PC-3 (cell line): Measurements from ENCODE around the gene NCBP3. TPM values are rescaled to one million over a fixed set of nuclear protein-coding genes. Genes with fewer than 3 reads are reported as not detected.

ENCODE experiments used
- ATAC-seq: fragments of 200-7000 bp; cut with Tn5 transposase; 2 replicates; pipeline ENCODE4 v1.9.1; 2020; ENCODE audit warnings: mild to moderate bottlenecking, moderate library complexity
- BruUV-seq: library from RNA; stranded (reverse); fragments of 400-500 nt; replicated peaks from 2 replicates; lab custom pipeline; 2021; lab: Mats Ljungman, UMichigan
- CTCF ChIA-PET: fragments of 300-600 bp; sonication (Branson Sonifier 250); formaldehyde crosslinking; loops from one replicate; lab custom pipeline; 2022; ENCODE audit warnings: antibody characterized with exemption; lab: Charles Lee
- POLR2A ChIA-PET: fragments of 300-600 bp; sonication (Branson Sonifier 250); formaldehyde crosslinking; loops from one replicate; lab custom pipeline; 2022; ENCODE audit warnings: antibody characterized with exemption; ENCODE audit not compliant: unreplicated experiment; lab: Charles Lee
- DNase-seq: peaks from one replicate; pipeline ENCODE4 v3.0.0-alpha.2; 2015
- H2AFZ ChIP-seq: fragments of 300-600 bp; sonication (generic); 2 replicates; pipeline ENCODE4 v1.6.0; 2016; ENCODE audit warnings: antibody characterized with exemption, low read length
- H3F3A ChIP-seq: fragments of 300-600 bp; sonication (generic); one replicate; pipeline ENCODE4 v1.6.0; 2017; ENCODE audit warnings: antibody characterized with exemption, low read length, control low read depth, mild to moderate bottlenecking; ENCODE audit not compliant: unreplicated experiment
- H3K27ac ChIP-seq: fragments of 300-600 bp; sonication (generic); 2 replicates; pipeline ENCODE4 v1.5.1; 2016; ENCODE audit warnings: mild to moderate bottlenecking, low read length
- H3K27me3 ChIP-seq: fragments of 300-600 bp; sonication (generic); 2 replicates; pipeline ENCODE4 v1.6.1; 2016; ENCODE audit warnings: low read length, mixed read lengths
- H3K36me3 ChIP-seq: fragments of 300-600 bp; sonication (generic); 2 replicates; pipeline ENCODE4 v1.6.1; 2016; ENCODE audit warnings: low read depth, mixed run types, low read length, mixed read lengths
- H3K4me1 ChIP-seq: fragments of 300-600 bp; sonication (generic); 2 replicates; pipeline ENCODE4 v1.5.1; 2016; ENCODE audit warnings: low read length; ENCODE audit not compliant: insufficient read depth
- H3K4me2 ChIP-seq: fragments of 300-600 bp; sonication (generic); 2 replicates; pipeline ENCODE4 v1.6.0; 2016; ENCODE audit warnings: low read length
- H3K4me3 ChIP-seq: fragments of 300-600 bp; sonication (generic); 2 replicates; pipeline ENCODE4 v1.5.1; 2016; ENCODE audit warnings: mild to moderate bottlenecking, low read length, mixed read lengths
- H3K79me2 ChIP-seq: fragments of 300-600 bp; sonication (generic); 2 replicates; pipeline ENCODE4 v1.6.1; 2017; ENCODE audit warnings: low read length, mixed read lengths
- H3K9ac ChIP-seq: fragments of 300-600 bp; sonication (generic); 2 replicates; pipeline ENCODE4 v1.6.0; 2016; ENCODE audit warnings: mild to moderate bottlenecking, low read length
- H3K9me2 ChIP-seq: fragments of 300-600 bp; sonication (generic); replicated peaks from 2 replicates; pipeline ENCODE4 v1.6.1; 2016; ENCODE audit warnings: mixed run types, low read length, mixed read lengths
- H3K9me3 ChIP-seq: fragments of 300-600 bp; sonication (generic); 2 replicates; pipeline ENCODE4 v1.6.1; 2016; ENCODE audit warnings: low read length, mixed read lengths
- H4K20me1 ChIP-seq: fragments of 300-600 bp; sonication (generic); 2 replicates; pipeline ENCODE4 v1.6.1; 2016; ENCODE audit warnings: low read length, mixed read lengths
- EZH2 ChIP-seq: fragments of 300-600 bp; sonication (generic); IDR thresholded peaks from one replicate; pipeline ENCODE4 v1.6.1; 2017; ENCODE audit warnings: antibody characterized with exemption, mild to moderate bottlenecking, low read length; ENCODE audit not compliant: unreplicated experiment
- EZH2phosphoT487 ChIP-seq: fragments of 300-600 bp; sonication (generic); IDR thresholded peaks from 2 replicates; pipeline ENCODE4 v1.6.1; 2018; ENCODE audit warnings: mild to moderate bottlenecking, antibody characterized with exemption, low read length, borderline replicate concordance
- intact Hi-C: fragments of 100-400 bp; cut with micrococcal nuclease; formaldehyde crosslinking; loops from 2 replicates; pipeline ENCODE4 v1.9.0; 2023
- total RNA-seq: library from RNA; depleted of rRNA; stranded (reverse); fragments of >200 nt; gene quantifications from 2 replicates; pipeline ENCODE4 v1.2.3, GENCODE V29; 2014
- TF ChIP-seq, protein P1 (sequence below): fragments of 300-600 bp; sonication (generic); conservative IDR thresholded peaks from 2 replicates; pipeline ENCODE4 v1.5.1; 2017; ENCODE audit warnings: antibody characterized with exemption, low read depth, mild to moderate bottlenecking, low read length

Gene NCBP3
- total RNA-seq, 1 experiment from 2014 or later = 21.0 TPM

DNA sequence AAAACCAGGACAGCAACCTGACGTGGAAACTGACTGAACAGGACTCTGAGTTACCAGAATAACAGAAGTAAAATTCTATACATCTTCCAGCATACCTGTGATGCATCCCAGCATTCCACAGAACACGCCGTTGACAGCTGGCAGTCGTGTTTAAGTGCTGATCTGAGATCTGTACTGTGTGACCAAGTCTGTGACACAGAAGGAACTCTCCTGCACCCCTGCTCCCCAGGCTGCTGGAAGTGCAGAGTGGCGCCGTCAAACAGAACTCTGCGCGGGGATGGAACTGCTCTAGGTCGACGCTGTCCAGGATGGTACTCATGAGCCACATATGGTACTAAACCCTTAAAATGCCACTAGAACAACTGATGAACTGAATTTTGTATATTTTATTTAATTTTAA is 44.3 kb downstream of the NCBP3 start:
- H3K9me2 ChIP-seq = no peaks in the 10 kb centered on the region
- no peak for DNase-seq
- H3K79me2 ChIP-seq = no peaks in the 10 kb centered on the region
- ChIA-PET CTCF (no interaction called here), POLR2A (no interaction called here)
- no peak overlapping the region for H3K9ac ChIP-seq
- peaks cover 3% of the 10 kb centered on the region for H3F3A ChIP-seq
- peak overlapping the region; percentile 89 for H3K27ac ChIP-seq
- H3K4me1 ChIP-seq = peaks cover 31% of the 10 kb centered on the region
- BruUV-seq = no TSS peak
- H4K20me1 ChIP-seq = no peaks in the 10 kb centered on the region
- H3K4me2 ChIP-seq = peak overlapping the region; percentile 53; the same call in 1 of the 2 replicates
- H3K9me3 ChIP-seq = no peaks in the 10 kb centered on the region
- intact Hi-C loops = loop anchor here (1.0 to 2.0 kb wide), 2 partner anchors 10 to 65 kb away; no protein-coding TSS in a partner anchor
- no peaks in the 10 kb centered on the region for H3K36me3 ChIP-seq
- no peak overlapping the region for H2AFZ ChIP-seq
- no peak for ATAC-seq
- TF ChIP-seq EZH2phosphoT487 (no peak), EZH2 (no peak)
- TF ChIP-seq, protein P1, sequence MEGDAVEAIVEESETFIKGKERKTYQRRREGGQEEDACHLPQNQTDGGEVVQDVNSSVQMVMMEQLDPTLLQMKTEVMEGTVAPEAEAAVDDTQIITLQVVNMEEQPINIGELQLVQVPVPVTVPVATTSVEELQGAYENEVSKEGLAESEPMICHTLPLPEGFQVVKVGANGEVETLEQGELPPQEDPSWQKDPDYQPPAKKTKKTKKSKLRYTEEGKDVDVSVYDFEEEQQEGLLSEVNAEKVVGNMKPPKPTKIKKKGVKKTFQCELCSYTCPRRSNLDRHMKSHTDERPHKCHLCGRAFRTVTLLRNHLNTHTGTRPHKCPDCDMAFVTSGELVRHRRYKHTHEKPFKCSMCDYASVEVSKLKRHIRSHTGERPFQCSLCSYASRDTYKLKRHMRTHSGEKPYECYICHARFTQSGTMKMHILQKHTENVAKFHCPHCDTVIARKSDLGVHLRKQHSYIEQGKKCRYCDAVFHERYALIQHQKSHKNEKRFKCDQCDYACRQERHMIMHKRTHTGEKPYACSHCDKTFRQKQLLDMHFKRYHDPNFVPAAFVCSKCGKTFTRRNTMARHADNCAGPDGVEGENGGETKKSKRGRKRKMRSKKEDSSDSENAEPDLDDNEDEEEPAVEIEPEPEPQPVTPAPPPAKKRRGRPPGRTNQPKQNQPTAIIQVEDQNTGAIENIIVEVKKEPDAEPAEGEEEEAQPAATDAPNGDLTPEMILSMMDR = no peak
- no peak overlapping the region for H3K4me3 ChIP-seq
- H3K27me3 ChIP-seq = no peaks in the 10 kb centered on the region

DNA sequence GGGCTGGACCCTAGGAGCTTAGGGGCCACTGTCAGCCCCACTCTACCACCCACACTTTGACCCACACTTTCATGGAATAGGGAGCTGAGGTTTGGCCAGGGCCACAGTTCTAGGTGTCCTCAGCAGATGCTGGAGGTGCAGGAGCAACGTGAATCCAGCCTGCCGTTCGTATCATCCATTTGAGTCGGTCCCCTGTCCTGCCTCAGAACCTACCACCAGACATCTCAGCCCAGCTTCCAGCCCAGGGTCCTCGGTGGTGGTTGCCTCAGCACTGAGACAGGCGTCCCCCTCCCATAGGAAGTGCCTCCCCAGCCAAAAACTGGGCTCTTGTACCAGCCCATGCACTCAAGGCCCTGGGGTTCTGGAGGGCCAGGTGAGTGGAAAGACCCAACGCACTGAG is 44.7 kb downstream of the NCBP3 start:
- Histone ChIP-seq H2AFZ (no peak overlapping the region), H3K9me3 (no peaks in the 10 kb centered on the region), H3K4me1 (peaks cover 31% of the 10 kb centered on the region), H3K4me2 (no peak overlapping the region), H3K27me3 (no peaks in the 10 kb centered on the region), H3K79me2 (no peaks in the 10 kb centered on the region), H3K4me3 (no peak overlapping the region), H3K9ac (no peak overlapping the region), H3K9me2 (no peaks in the 10 kb centered on the region), H4K20me1 (no peaks in the 10 kb centered on the region), H3F3A (peaks cover 3% of the 10 kb centered on the region), H3K27ac (no peak overlapping the region), H3K36me3 (no peaks in the 10 kb centered on the region)
- ATAC-seq = no peak
- no TSS peak for BruUV-seq
- intact Hi-C loops = no loop called here
- no peak for DNase-seq
- ChIA-PET POLR2A (no interaction called here), CTCF (no interaction called here)
- TF ChIP-seq, protein P1 = no peak
- no peak for TF ChIP-seq EZH2phosphoT487
- TF ChIP-seq EZH2 = no peak

DNA sequence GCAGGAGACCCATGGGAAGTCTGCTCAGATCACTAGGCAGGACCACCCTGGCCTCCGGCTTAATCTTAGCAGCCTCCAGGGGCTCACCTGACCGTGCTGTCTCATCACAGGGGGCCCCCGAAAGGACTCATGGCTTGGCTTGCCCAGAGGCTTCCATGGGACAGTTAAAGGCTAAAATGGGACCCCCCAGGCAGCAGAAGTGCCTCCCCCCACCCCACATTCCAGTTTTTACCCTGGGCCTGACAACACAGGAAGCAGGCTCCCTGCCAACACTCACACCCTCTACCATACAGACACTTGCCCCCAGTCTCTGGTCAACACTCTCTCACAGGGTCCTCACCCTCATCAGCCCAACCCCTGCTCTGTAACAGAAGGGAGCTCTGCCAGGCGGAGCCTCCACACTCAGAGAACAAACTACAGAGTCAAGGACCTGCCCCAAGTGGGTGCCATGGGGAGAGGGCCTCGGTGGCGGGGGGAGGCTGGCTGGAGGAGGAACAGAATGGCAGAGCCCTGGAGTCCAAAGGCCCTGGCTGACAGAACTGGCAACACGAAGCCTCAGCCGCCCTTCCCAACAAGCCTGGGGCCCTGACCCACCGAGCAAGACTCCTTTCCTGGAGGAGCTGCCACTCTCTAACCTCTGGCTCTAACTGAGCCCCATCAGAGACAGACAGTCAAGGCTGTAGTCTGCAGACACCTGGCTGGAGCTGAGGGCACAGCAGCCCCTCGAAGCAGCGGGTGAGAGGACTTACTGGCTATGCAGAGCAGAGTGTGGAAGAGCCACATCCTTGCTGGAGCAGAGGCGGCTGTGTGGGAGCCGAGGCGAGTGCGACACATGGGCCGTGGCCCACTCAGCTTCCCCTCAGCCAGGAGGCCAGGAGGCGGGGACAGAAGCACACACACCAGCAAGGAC is 45.4 kb downstream of the NCBP3 start, which contains the start of gene ITGAE:
TSS of gene ITGAE (minus strand) at position 827 of the 910 bp plus-strand sequence. CDS start at position 783, 44 bp downstream.
- no TSS peak for BruUV-seq
- H2AFZ ChIP-seq = no peak within 1 kb of the TSS
- no peaks in the 10 kb centered on the region for H3K9me2 ChIP-seq
- TF ChIP-seq EZH2 (no peak), EZH2phosphoT487 (no peak)
- TF ChIP-seq, protein P1 = no peak
- peak within 1 kb of the TSS; percentile 53; the same call in 1 of the 2 replicates for H3K4me2 ChIP-seq
- ATAC-seq (no peak), DNase-seq (no peak)
- H3K4me3 ChIP-seq = no peak within 1 kb of the TSS
- H3K27ac ChIP-seq = peak within 1 kb of the TSS; percentile 89
- ChIA-PET CTCF (no interaction called here), POLR2A (interaction anchor here (0.6 kb wide), 1 partner anchor 92 kb away, joined by 20 read pairs; the partner anchor contains the start of gene CAMKK1)
- no peaks in the 10 kb centered on the region for H3K36me3 ChIP-seq
- H3K9ac ChIP-seq = no peak within 1 kb of the TSS
- H3K4me1 ChIP-seq = peaks cover 31% of the 10 kb centered on the region
- H3K79me2 ChIP-seq = no peaks in the 10 kb centered on the region
- no peaks in the 10 kb centered on the region for H3K9me3 ChIP-seq
- intact Hi-C loops = no loop called here
- no peaks in the 10 kb centered on the region for H4K20me1 ChIP-seq
- H3K27me3 ChIP-seq = no peaks in the 10 kb centered on the region
- H3F3A ChIP-seq = peaks cover 3% of the 10 kb centered on the region
